SU-DHL-6 (cell line): Measurements from ENCODE around the gene RIMS4.

Source experiments
- H2AFZ ChIP-seq: fragments of 200-600 bp; sonication (generic); 2 replicates; pipeline ENCODE4 v1.6.1; 2014; ENCODE audit warnings: low read depth, mild to moderate bottlenecking, moderate library complexity, mixed read lengths, antibody characterized with exemption, low read length; ENCODE audit not compliant: severe bottlenecking
- H3F3A ChIP-seq: fragments of 200-600 bp; shearing (Covaris generic); 2 replicates; pipeline ENCODE4 v1.6.0; 2016; ENCODE audit warnings: antibody characterized with exemption, mild to moderate bottlenecking; ENCODE audit not compliant: insufficient read depth
- H3K27ac ChIP-seq: fragments of 200-600 bp; sonication (generic); 2 replicates; pipeline ENCODE4 v1.5.1; 2016; ENCODE audit warnings: low read depth, mild to moderate bottlenecking, low read length, moderate library complexity, mixed read lengths
- H3K27me3 ChIP-seq: fragments of 200-600 bp; sonication (generic), shearing (Covaris generic); 2 replicates; pipeline ENCODE4 v1.6.0; 2014; ENCODE audit warnings: mild to moderate bottlenecking, low read length
- H3K36me3 ChIP-seq: fragments of 200-600 bp; sonication (generic); 2 replicates; pipeline ENCODE4 v1.6.1; 2014; ENCODE audit warnings: mild to moderate bottlenecking, low read length, mixed read lengths
- H3K4me2 ChIP-seq: fragments of 300-600, 200-600 bp; shearing (Covaris generic), sonication (generic); 2 replicates; pipeline ENCODE4 v1.6.0; 2014; ENCODE audit warnings: low read length, low read depth, mild to moderate bottlenecking; ENCODE audit not compliant: poor library complexity, severe bottlenecking
- H3K4me3 ChIP-seq: fragments of 200-600 bp; sonication (generic); 2 replicates; pipeline ENCODE4 v1.5.1; 2014; ENCODE audit warnings: antibody characterized with exemption, low read length, mild to moderate bottlenecking, mixed read lengths; ENCODE audit not compliant: insufficient read depth, poor library complexity, severe bottlenecking
- H3K79me2 ChIP-seq: fragments of 200-600 bp; sonication (generic); 2 replicates; pipeline ENCODE4 v1.6.1; 2014; ENCODE audit warnings: mild to moderate bottlenecking, low read length, moderate library complexity; ENCODE audit not compliant: insufficient read depth
- H3K9ac ChIP-seq: fragments of 200-600 bp; sonication (generic); 2 replicates; pipeline ENCODE4 v1.7.0; 2014; ENCODE audit warnings: mild to moderate bottlenecking, low read length
- H3K9me2 ChIP-seq: fragments of 200-600 bp; sonication (generic); replicated peaks from 2 replicates; pipeline ENCODE4 v1.6.1; 2014; ENCODE audit warnings: low read length; ENCODE audit not compliant: insufficient read depth
- H3K9me3 ChIP-seq: fragments of 200-600 bp; sonication (generic); 2 replicates; pipeline ENCODE4 v1.6.1; 2014; ENCODE audit warnings: low read length, mixed read lengths; ENCODE audit not compliant: insufficient read depth
- H4K20me1 ChIP-seq: fragments of 200-600 bp; sonication (generic); 2 replicates; pipeline ENCODE4 v1.6.1; 2014; ENCODE audit warnings: low read depth, mild to moderate bottlenecking, antibody characterized with exemption, low read length, moderate library complexity, mixed read lengths
- CTCF ChIP-seq: fragments of 200-600 bp; sonication (generic); IDR thresholded peaks from one replicate; pipeline ENCODE4 v1.5.1; 2017; ENCODE audit warnings: antibody characterized with exemption, mild to moderate bottlenecking, low read length, moderate library complexity; ENCODE audit not compliant: insufficient read depth, poor library complexity, severe bottlenecking
- EZH2phosphoT487 ChIP-seq: fragments of 200-600 bp; sonication (generic), shearing (Covaris generic); conservative IDR thresholded peaks from 2 replicates; pipeline ENCODE4 v1.6.1; 2018; ENCODE audit warnings: mild to moderate bottlenecking, antibody characterized with exemption, low read length, moderate library complexity, mixed read lengths

RIMS4 gene

GRCh38 chr20:44759595-44759994 lies 50.8 kb downstream of the RIMS4 start:
- Histone ChIP-seq H2AFZ (no peak overlapping the region), H3F3A (no peaks in the 10 kb centered on the region), H4K20me1 (no peaks in the 10 kb centered on the region), H3K4me2 (no peak overlapping the region), H3K9ac (no peak overlapping the region), H3K27me3 (no peaks in the 10 kb centered on the region), H3K36me3 (no peaks in the 10 kb centered on the region), H3K9me2 (no peaks in the 10 kb centered on the region), H3K27ac (no peak overlapping the region), H3K9me3 (no peaks in the 10 kb centered on the region), H3K79me2 (no peaks in the 10 kb centered on the region), H3K4me3 (no peak overlapping the region)
- TF ChIP-seq CTCF (no peak), EZH2phosphoT487 (no peak)

- no peak for TF ChIP-seq EZH2phosphoT487
- TF ChIP-seq CTCF, result no peak
- H3K4me3 ChIP-seq, result no peak overlapping the region
- H3K36me3 ChIP-seq, result no peaks in the 10 kb centered on the region
- no peak overlapping the region for H2AFZ ChIP-seq
- H3K4me2 ChIP-seq, result no peak overlapping the region
- no peaks in the 10 kb centered on the region for H3K9me3 ChIP-seq
- H3K9me2 ChIP-seq, result no peaks in the 10 kb centered on the region
- H3F3A ChIP-seq, result no peaks in the 10 kb centered on the region
- H4K20me1 ChIP-seq, result no peaks in the 10 kb centered on the region
- H3K79me2 ChIP-seq, result no peaks in the 10 kb centered on the region
- H3K27me3 ChIP-seq, result no peaks in the 10 kb centered on the region
- H3K9ac ChIP-seq, result no peak overlapping the region
- H3K27ac ChIP-seq, result no peak overlapping the region
These were observed 51.9 kb downstream of the RIMS4 start for GRCh38 chr20:44758247-44759101.

GRCh38 chr20:44756956-44757355 lies 53.4 kb downstream of the RIMS4 start:
- H3F3A ChIP-seq, result no peaks in the 10 kb centered on the region
- no peak overlapping the region for H3K9ac ChIP-seq
- no peak overlapping the region for H3K27ac ChIP-seq
- no peak overlapping the region for H2AFZ ChIP-seq
- H3K9me3 ChIP-seq, result no peaks in the 10 kb centered on the region
- no peaks in the 10 kb centered on the region for H3K36me3 ChIP-seq
- H3K79me2 ChIP-seq, result no peaks in the 10 kb centered on the region
- H3K4me2 ChIP-seq, result no peak overlapping the region
- no peak overlapping the region for H3K4me3 ChIP-seq
- no peaks in the 10 kb centered on the region for H3K27me3 ChIP-seq
- no peak for TF ChIP-seq EZH2phosphoT487
- no peak for TF ChIP-seq CTCF
- H3K9me2 ChIP-seq, result no peaks in the 10 kb centered on the region
- H4K20me1 ChIP-seq, result no peaks in the 10 kb centered on the region
